Epithelial cell of esophagus (primary cell): Measurements from ENCODE around the gene AOAH.
"Not testable (repeated sequence)": the region's sequence is repeated elsewhere in the genome, so short reads cannot be mapped to it uniquely, and the experiment has no call there.

Experiments used
- DNase-seq: peaks from one replicate; pipeline ENCODE4 v3.0.0; 2010; ENCODE audit warnings: low read depth
- H3K4me3 ChIP-seq: 2 replicates; pipeline ENCODE4 v1.5.1; 2011; ENCODE audit warnings: mild to moderate bottlenecking, low read length, control low read depth
- CTCF ChIP-seq: IDR thresholded peaks from 2 replicates; pipeline ENCODE4 v1.5.1; 2011; ENCODE audit warnings: low read depth, mild to moderate bottlenecking, low read length, control low read depth, inconsistent platforms; ENCODE audit not compliant: insufficient read depth; ENCODE audit errors: missing control alignments

AOAH gene

DNA sequence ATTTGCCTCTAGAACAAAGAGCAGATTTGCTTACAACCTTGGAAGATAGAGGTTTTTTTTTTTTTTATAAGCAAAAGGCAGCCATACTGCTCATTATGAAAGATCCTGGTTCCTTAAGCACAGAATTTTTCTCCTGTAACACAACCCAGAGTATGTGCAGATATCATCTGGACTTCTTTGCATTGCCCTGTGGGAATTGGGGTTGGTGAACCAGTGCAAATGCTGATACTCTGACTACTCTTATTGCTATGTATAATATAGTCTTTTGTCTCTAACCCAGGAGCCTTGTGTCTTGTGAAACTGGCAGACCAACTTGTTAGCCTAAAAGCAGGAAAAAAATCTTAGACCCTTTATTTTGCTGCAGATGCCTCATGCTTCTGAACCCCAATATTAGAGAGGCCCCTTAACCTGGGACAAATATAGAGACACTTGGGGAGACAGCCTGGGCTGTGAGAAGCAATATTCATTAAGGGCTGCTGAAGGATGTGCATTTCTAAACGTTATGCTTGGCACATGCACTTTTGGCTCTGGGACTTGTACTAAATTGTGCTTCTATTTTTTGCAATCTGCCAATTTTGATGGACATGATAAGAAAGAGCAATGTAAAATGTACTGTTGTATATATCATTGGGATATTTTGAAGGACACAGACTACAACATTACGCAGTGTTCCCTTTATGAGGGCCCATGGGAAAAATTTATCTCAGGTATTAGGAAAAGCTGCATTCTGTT, 255.8 kb downstream of the AOAH start:
- no peak for DNase-seq
- H3K4me3 ChIP-seq, result no peak overlapping the region
- no peak for TF ChIP-seq CTCF

- DNase-seq, H3K4me3 ChIP-seq: not testable (repeated sequence)
Measured at GRCh38 chr7:36466001-36466400, 258.3 kb downstream of the AOAH start.

GRCh38 chr7:36464271-36464670, 260.0 kb downstream of the AOAH start:
- no peak for DNase-seq
- TF ChIP-seq CTCF, result no peak
- no peak overlapping the region for H3K4me3 ChIP-seq
